Uterus (tissue), 2 donors: ENCODE data around the gene KCNN3.

Source experiments
- CTCF ChIP-seq, 4 experiments: fragments of 200-600 bp in 2 of 4; fragments of 450-650 bp in 2 of 4; sonication (generic) in 2 of 4; IDR thresholded peaks; one replicate each; pipeline ENCODE4 v1.5.1; 2016 to 2019; ENCODE audit warnings: antibody characterized with exemption in 4 of 4, mild to moderate bottlenecking in 2 of 4, moderate library complexity in 1 of 4
- POLR2A ChIP-seq, 2 donors: fragments of 450-650 bp; IDR thresholded peaks; one replicate each; pipeline ENCODE4 v1.6.1; 2016; ENCODE audit warnings: antibody characterized with exemption in 2 of 2, mild to moderate bottlenecking in 1 of 2, moderate library complexity in 1 of 2

DNA sequence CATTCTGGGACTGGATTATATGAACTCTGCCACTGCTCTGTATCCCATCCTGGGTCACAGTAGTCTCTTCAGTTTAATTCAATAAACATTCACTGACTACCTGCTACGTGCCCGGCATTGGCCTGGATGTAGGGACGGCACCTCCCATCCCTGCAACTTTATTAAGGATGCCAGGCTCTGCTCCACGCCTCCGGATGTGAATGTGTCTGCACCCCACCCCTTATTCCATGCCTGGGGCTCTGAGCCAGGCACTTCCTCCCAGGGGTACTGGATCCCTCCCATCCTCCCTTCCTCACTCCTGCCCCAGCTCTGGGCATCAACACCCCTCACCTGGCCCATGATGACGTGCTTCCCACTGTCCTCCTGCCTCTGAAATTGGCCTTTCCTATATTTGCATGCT is 53.7 kb downstream of the KCNN3 start:
- TF ChIP-seq CTCF (IDR thresholded peaks at IDR 0.05) (no peak), POLR2A (IDR thresholded peaks at IDR 0.05) (no peak)
